Measurements from ENCODE around the gene VSTM2B. TPM values are rescaled to one million over a fixed set of nuclear protein-coding genes. Genes with fewer than 3 reads are reported as not detected.

The VSTM2B gene
- total RNA-seq, 1 experiment from 2014 or later: not detected

DNA sequence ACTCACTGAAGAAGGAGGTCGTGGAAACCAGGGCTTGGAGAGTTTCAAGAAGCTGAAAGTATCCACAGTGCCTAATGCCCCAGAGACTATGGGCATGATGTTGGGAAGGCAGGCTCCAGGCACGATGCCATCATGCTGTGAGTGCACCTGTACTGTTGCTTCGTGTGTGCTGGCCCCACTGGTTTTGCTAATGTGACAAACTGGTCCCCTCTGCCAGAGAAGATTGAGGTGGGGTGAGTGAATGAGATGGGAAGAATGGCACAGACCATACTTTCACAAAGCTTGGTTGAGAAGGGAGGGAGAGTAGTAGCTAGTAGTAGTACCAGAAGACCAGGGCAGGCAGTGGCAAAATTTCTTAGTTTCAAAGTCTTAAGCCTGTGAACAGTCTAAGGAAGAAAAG, 61.3 kb downstream of the VSTM2B start:
- H3K4me3 Mint-ChIP-seq (ENCODE audit: unreplicated experiment): no peak overlapping the region
- H3K27me3 Mint-ChIP-seq (ENCODE audit: insufficient read depth, unreplicated experiment): peaks cover 6% of the 10 kb centered on the region
- CTCF ChIA-PET: no interaction called here
- intact Hi-C loops (cut with micrococcal nuclease; ENCODE audit: unreplicated experiment): no loop called here
- Histone ChIP-seq H3K27me3 (replicated peaks; ENCODE audit: control insufficient read depth, insufficient read depth, low read length) (no peaks in the 10 kb centered on the region; the same call in 1 of the 2 replicates), H3K9me3 (no peaks in the 10 kb centered on the region), H3K4me3 (ENCODE audit: low read depth, low read length) (no peak overlapping the region), H3K4me1 (no peaks in the 10 kb centered on the region), H3K36me3 (ENCODE audit: control insufficient read depth, insufficient read depth, low read length) (no peaks in the 10 kb centered on the region)
- TF ChIP-seq CTCF (IDR thresholded peaks at IDR 0.05; ENCODE audit: insufficient read depth in 1 of 2, low read depth in 1 of 2, low read length in 1 of 2, severe bottlenecking in 1 of 2, unreplicated experiment in 1 of 2): no peak
- no peaks in the 10 kb centered on the region for H3K36me3 Mint-ChIP-seq (ENCODE audit: insufficient read depth, unreplicated experiment)
- H3K4me1 Mint-ChIP-seq (ENCODE audit: low read depth, unreplicated experiment): no peaks in the 10 kb centered on the region
- POLR2A ChIA-PET: no interaction called here
- no TSS peak for BruUV-seq (replicated peaks)
- no peaks in the 10 kb centered on the region for H3K9me3 Mint-ChIP-seq (ENCODE audit: unreplicated experiment)
- no peak for DNase-seq
- no peak overlapping the region for H3K27ac Mint-ChIP-seq (ENCODE audit: unreplicated experiment)

- Mint-ChIP-seq H3K4me3 (ENCODE audit: unreplicated experiment) (no peak overlapping the region), H3K27ac (ENCODE audit: unreplicated experiment) (no peak overlapping the region), H3K4me1 (ENCODE audit: low read depth, unreplicated experiment) (no peaks in the 10 kb centered on the region), H3K9me3 (ENCODE audit: unreplicated experiment) (no peaks in the 10 kb centered on the region), H3K27me3 (ENCODE audit: insufficient read depth, unreplicated experiment) (peaks cover 6% of the 10 kb centered on the region), H3K36me3 (ENCODE audit: insufficient read depth, unreplicated experiment) (no peaks in the 10 kb centered on the region)
- no peaks in the 10 kb centered on the region for H3K4me1 ChIP-seq
- ChIA-PET CTCF (no interaction called here), POLR2A (no interaction called here)
- no peak for DNase-seq
- H3K27me3 ChIP-seq (replicated peaks; ENCODE audit: control insufficient read depth, insufficient read depth, low read length): no peaks in the 10 kb centered on the region; the same call in 1 of the 2 replicates
- no peaks in the 10 kb centered on the region for H3K9me3 ChIP-seq
- no peaks in the 10 kb centered on the region for H3K36me3 ChIP-seq (ENCODE audit: control insufficient read depth, insufficient read depth, low read length)
- H3K4me3 ChIP-seq (ENCODE audit: low read depth, low read length): no peak overlapping the region
- intact Hi-C loops (cut with micrococcal nuclease; ENCODE audit: unreplicated experiment): no loop called here
- TF ChIP-seq CTCF (IDR thresholded peaks at IDR 0.05; ENCODE audit: insufficient read depth in 1 of 2, low read depth in 1 of 2, low read length in 1 of 2, severe bottlenecking in 1 of 2, unreplicated experiment in 1 of 2): no peak
- BruUV-seq (replicated peaks): no TSS peak
Measured at GRCh38 chr19:29587518-29587986, 61.8 kb downstream of the VSTM2B start.

DNA sequence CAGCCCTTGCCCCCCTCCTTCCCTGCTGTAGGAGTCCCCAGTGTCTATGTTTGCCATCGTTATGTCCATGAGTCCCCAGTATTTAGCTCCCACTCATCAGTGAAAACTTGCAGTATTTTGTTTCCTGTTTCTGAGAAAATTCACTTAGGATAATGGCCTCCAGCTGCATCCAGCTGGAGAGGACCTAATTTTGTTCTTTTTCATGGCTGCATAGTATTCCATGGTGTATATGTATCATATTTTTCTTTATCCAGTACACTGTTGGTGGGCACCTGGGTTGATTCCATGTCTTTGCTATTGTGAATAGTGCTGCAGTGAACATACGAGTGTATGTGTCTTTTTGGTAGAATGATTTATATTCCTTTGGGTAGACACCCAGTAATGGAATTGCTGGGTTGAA, 62.3 kb downstream of the VSTM2B start:
- no peak for DNase-seq
- Mint-ChIP-seq H3K4me1 (ENCODE audit: low read depth, unreplicated experiment) (no peaks in the 10 kb centered on the region), H3K27ac (ENCODE audit: unreplicated experiment) (no peak overlapping the region), H3K9me3 (ENCODE audit: unreplicated experiment) (no peaks in the 10 kb centered on the region), H3K4me3 (ENCODE audit: unreplicated experiment) (no peak overlapping the region), H3K36me3 (ENCODE audit: insufficient read depth, unreplicated experiment) (no peaks in the 10 kb centered on the region), H3K27me3 (ENCODE audit: insufficient read depth, unreplicated experiment) (peaks cover 6% of the 10 kb centered on the region)
- intact Hi-C loops (cut with micrococcal nuclease; ENCODE audit: unreplicated experiment): no loop called here
- Histone ChIP-seq H3K36me3 (ENCODE audit: control insufficient read depth, insufficient read depth, low read length) (no peaks in the 10 kb centered on the region), H3K27me3 (replicated peaks; ENCODE audit: control insufficient read depth, insufficient read depth, low read length) (no peaks in the 10 kb centered on the region; the same call in 1 of the 2 replicates), H3K4me1 (no peaks in the 10 kb centered on the region), H3K4me3 (ENCODE audit: low read depth, low read length) (no peak overlapping the region), H3K9me3 (no peaks in the 10 kb centered on the region)
- POLR2A ChIA-PET: no interaction called here
- no TSS peak for BruUV-seq (replicated peaks)
- no peak for TF ChIP-seq CTCF (IDR thresholded peaks at IDR 0.05; ENCODE audit: insufficient read depth in 1 of 2, low read depth in 1 of 2, low read length in 1 of 2, severe bottlenecking in 1 of 2, unreplicated experiment in 1 of 2)
- CTCF ChIA-PET: no interaction called here

All from Caco-2 (cell line).